ENCODE results near the gene TP53TG3D. TPM values are rescaled to one million over a fixed set of nuclear protein-coding genes. Genes with fewer than 3 reads are reported as not detected.
"Not testable (repeated sequence)": the region's sequence is repeated elsewhere in the genome, so short reads cannot be mapped to it uniquely, and the experiment has no call there.

TP53TG3D gene, protein sequence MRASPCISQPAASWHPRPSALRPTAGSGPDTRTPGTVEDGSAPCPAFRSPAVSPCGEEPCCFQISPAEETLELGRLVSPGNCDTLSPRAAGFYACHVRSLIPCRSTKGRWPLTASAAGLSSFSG
- total RNA-seq (under 1 TPM in 1 of 2 experiments, not detected in 1; 0.37 TPM), polyA plus RNA-seq (1.0 TPM)

- H3K9me3 ChIP-seq (ENCODE audit: low read length); H3K4me3 ChIP-seq (ENCODE audit: low read length); H3K4me1 Mint-ChIP-seq; H3K9me3 Mint-ChIP-seq; H3K36me3 ChIP-seq (ENCODE audit: insufficient read depth, low read length); H3K27ac Mint-ChIP-seq; CTCF ChIA-PET; H3K36me3 Mint-ChIP-seq; H3K27me3 ChIP-seq (ENCODE audit: insufficient read depth, low read length, poor library complexity, severe bottlenecking); H3K4me3 Mint-ChIP-seq; H3K27me3 Mint-ChIP-seq; DNase-seq; POLR2A ChIA-PET; H3K27ac ChIP-seq (ENCODE audit: low read depth, low read length); H3K4me1 ChIP-seq (ENCODE audit: insufficient read depth, low read length): not testable (repeated sequence)
Measured at GRCh38 chr16:32252986-32253385, at the start of gene TP53TG3D. TP53TG3D (plus strand) TSS chr16:32253286; CDS start chr16:32253354, 68 bp downstream.

- H3K27me3 Mint-ChIP-seq; H3K27ac Mint-ChIP-seq; H3K36me3 ChIP-seq (ENCODE audit: insufficient read depth, low read length); H3K27me3 ChIP-seq (ENCODE audit: insufficient read depth, low read length, poor library complexity, severe bottlenecking); H3K27ac ChIP-seq (ENCODE audit: low read depth, low read length); H3K4me1 ChIP-seq (ENCODE audit: insufficient read depth, low read length); POLR2A ChIA-PET; H3K9me3 ChIP-seq (ENCODE audit: low read length); H3K4me3 Mint-ChIP-seq; H3K9me3 Mint-ChIP-seq; H3K36me3 Mint-ChIP-seq; H3K4me3 ChIP-seq (ENCODE audit: low read length); H3K4me1 Mint-ChIP-seq; CTCF ChIA-PET: not testable (repeated sequence)
- peak in 4 of 5 donors; percentile 3 to 66 (median 56) for DNase-seq
Measured at GRCh38 chr16:32253507-32253906, 421 bp downstream of the TP53TG3D start.

GRCh38 chr16:32261526-32261925, 8.4 kb downstream of the TP53TG3D start:
- H3K9me3 Mint-ChIP-seq; H3K4me1 Mint-ChIP-seq; H3K4me3 ChIP-seq (ENCODE audit: low read length); H3K36me3 Mint-ChIP-seq; H3K27ac ChIP-seq (ENCODE audit: low read depth, low read length); POLR2A ChIA-PET; H3K36me3 ChIP-seq (ENCODE audit: insufficient read depth, low read length); CTCF ChIA-PET; H3K27me3 Mint-ChIP-seq; H3K9me3 ChIP-seq (ENCODE audit: low read length); H3K27me3 ChIP-seq (ENCODE audit: insufficient read depth, low read length, poor library complexity, severe bottlenecking); H3K4me1 ChIP-seq (ENCODE audit: insufficient read depth, low read length); H3K27ac Mint-ChIP-seq; DNase-seq; H3K4me3 Mint-ChIP-seq: not testable (repeated sequence)

GRCh38 chr16:32263552-32263951, 10.5 kb downstream of the TP53TG3D start:
- DNase-seq; H3K9me3 Mint-ChIP-seq; H3K4me3 ChIP-seq (ENCODE audit: low read length); H3K36me3 ChIP-seq (ENCODE audit: insufficient read depth, low read length); H3K27ac ChIP-seq (ENCODE audit: low read depth, low read length); H3K4me1 ChIP-seq (ENCODE audit: insufficient read depth, low read length); H3K4me3 Mint-ChIP-seq; POLR2A ChIA-PET; H3K9me3 ChIP-seq (ENCODE audit: low read length); H3K36me3 Mint-ChIP-seq; H3K27me3 Mint-ChIP-seq; CTCF ChIA-PET; H3K27ac Mint-ChIP-seq; H3K27me3 ChIP-seq (ENCODE audit: insufficient read depth, low read length, poor library complexity, severe bottlenecking); H3K4me1 Mint-ChIP-seq: not testable (repeated sequence)

- H3K27ac ChIP-seq (ENCODE audit: low read depth, low read length); H3K36me3 ChIP-seq (ENCODE audit: insufficient read depth, low read length); POLR2A ChIA-PET; H3K4me3 Mint-ChIP-seq; H3K36me3 Mint-ChIP-seq; H3K4me1 ChIP-seq (ENCODE audit: insufficient read depth, low read length); H3K4me3 ChIP-seq (ENCODE audit: low read length); H3K27me3 ChIP-seq (ENCODE audit: insufficient read depth, low read length, poor library complexity, severe bottlenecking); CTCF ChIA-PET; H3K4me1 Mint-ChIP-seq; H3K27ac Mint-ChIP-seq; H3K9me3 Mint-ChIP-seq; H3K9me3 ChIP-seq (ENCODE audit: low read length); H3K27me3 Mint-ChIP-seq; DNase-seq: not testable (repeated sequence)
Measured at GRCh38 chr16:32281910-32282309, 28.8 kb downstream of the TP53TG3D start.

- CTCF ChIA-PET; DNase-seq; H3K9me3 Mint-ChIP-seq; H3K9me3 ChIP-seq (ENCODE audit: low read length); H3K4me3 Mint-ChIP-seq; H3K4me1 ChIP-seq (ENCODE audit: insufficient read depth, low read length); H3K4me1 Mint-ChIP-seq; H3K27ac ChIP-seq (ENCODE audit: low read depth, low read length); H3K4me3 ChIP-seq (ENCODE audit: low read length); H3K27ac Mint-ChIP-seq; POLR2A ChIA-PET; H3K36me3 ChIP-seq (ENCODE audit: insufficient read depth, low read length); H3K27me3 Mint-ChIP-seq; H3K36me3 Mint-ChIP-seq; H3K27me3 ChIP-seq (ENCODE audit: insufficient read depth, low read length, poor library complexity, severe bottlenecking): not testable (repeated sequence)
Measured at GRCh38 chr16:32283024-32283423, 29.9 kb downstream of the TP53TG3D start.

DNA sequence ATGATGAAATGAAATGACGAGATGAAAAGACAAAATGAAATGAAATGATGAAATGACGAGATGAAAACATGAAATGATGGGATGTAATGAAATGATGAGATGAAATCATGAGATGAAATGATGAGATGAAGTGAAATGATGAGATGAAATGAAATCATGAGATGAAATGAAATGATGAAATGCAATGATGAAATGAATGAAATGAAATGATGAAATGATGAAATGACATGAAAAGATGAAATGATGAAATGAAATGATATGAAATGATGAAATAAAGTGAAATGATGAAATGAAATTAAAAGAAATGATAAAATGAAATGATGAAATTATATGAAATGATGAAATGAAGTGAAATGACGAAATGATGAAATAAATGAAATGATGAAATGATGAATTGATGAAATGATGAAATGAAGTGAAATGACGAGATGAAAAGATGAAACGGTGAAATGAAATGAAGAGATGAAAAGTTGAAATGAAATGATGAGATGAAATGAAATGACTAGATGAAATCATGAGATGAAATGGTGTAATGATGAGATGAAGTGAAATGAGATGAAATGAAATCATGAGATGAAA, 30.9 kb downstream of the TP53TG3D start:
- H3K4me1 ChIP-seq (ENCODE audit: insufficient read depth, low read length); H3K36me3 ChIP-seq (ENCODE audit: insufficient read depth, low read length); POLR2A ChIA-PET; H3K9me3 Mint-ChIP-seq; H3K27me3 Mint-ChIP-seq; H3K27ac Mint-ChIP-seq; DNase-seq; H3K27me3 ChIP-seq (ENCODE audit: insufficient read depth, low read length, poor library complexity, severe bottlenecking); H3K36me3 Mint-ChIP-seq; H3K4me1 Mint-ChIP-seq; H3K9me3 ChIP-seq (ENCODE audit: low read length); H3K27ac ChIP-seq (ENCODE audit: low read depth, low read length); CTCF ChIA-PET; H3K4me3 Mint-ChIP-seq; H3K4me3 ChIP-seq (ENCODE audit: low read length): not testable (repeated sequence)

DNA sequence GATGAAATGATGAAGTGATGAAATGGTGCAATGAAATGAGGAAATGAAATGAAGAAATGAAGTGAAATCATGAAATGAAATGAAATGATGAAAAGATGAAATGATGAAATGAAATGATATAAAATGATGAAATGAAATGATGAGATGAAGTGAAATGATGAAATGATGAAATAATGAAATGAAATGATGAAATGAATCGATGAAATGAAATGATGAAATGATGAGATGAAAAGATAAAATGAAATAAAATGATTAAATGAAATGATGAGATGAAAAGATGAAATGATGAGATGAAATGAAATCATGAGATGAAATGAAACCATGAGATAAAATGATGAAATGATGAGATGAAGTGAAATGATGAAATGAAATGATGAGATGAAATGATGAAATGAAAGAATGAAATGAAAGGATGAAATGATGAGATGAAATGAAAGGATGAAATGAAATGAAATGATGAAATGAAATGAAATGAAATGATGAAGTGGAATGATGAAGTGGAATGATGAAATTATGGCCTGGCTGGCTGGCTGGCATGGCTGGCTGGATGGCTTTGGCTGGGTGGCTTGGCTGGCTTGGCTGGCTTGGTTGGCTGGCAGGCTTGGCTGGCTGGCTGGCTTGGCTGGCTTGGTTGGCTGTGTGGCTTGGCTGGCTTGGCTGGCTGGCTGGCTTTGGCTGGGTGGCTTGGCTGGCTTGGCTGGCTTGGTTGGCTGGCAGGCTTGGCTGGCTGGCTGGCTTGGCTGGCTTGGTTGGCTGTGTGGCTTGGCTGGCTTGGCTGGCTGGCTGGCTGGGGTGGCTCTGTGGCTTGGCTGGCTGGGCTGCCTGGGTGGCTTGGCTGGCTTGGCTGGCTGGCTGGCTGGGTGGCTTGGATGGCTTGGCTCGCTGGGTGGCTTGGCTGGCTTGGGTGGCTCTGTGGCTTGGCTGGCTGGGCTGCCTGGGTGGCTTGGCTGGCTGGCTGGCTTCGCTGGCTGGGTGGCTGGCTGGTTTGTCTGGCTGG, 32.0 kb downstream of the TP53TG3D start:
- peak in 1 of 5 donors; percentile 41 for DNase-seq
- H3K4me1 ChIP-seq (ENCODE audit: insufficient read depth, low read length); H3K27me3 ChIP-seq (ENCODE audit: insufficient read depth, low read length, poor library complexity, severe bottlenecking); H3K27ac Mint-ChIP-seq; H3K36me3 ChIP-seq (ENCODE audit: insufficient read depth, low read length); H3K4me3 ChIP-seq (ENCODE audit: low read length); POLR2A ChIA-PET; H3K27ac ChIP-seq (ENCODE audit: low read depth, low read length); H3K4me3 Mint-ChIP-seq; H3K9me3 Mint-ChIP-seq; CTCF ChIA-PET; H3K4me1 Mint-ChIP-seq; H3K9me3 ChIP-seq (ENCODE audit: low read length); H3K36me3 Mint-ChIP-seq; H3K27me3 Mint-ChIP-seq: not testable (repeated sequence)

Data from CD8-positive, alpha-beta memory T cell (primary cell).